IPS DF 6.9 (cell line): ENCODE results near the gene SPN.
"Not testable (repeated sequence)": the region's sequence is repeated elsewhere in the genome, so short reads cannot be mapped to it uniquely, and the experiment has no call there.

Source experiments
- DNase-seq: peaks from one replicate; pipeline ENCODE4 v3.0.0-alpha.2; 2013; ENCODE audit warnings: low read depth, low spot score
- H3K27ac ChIP-seq: one replicate; pipeline ENCODE4 v1.5.1; 2013; ENCODE audit warnings: low read length, control low read depth
- H3K27me3 ChIP-seq: 2 replicates; pipeline ENCODE4 v1.6.1; 2013; ENCODE audit warnings: mild to moderate bottlenecking, low read length; ENCODE audit not compliant: control insufficient read depth, insufficient read depth
- H3K36me3 ChIP-seq: 2 replicates; pipeline ENCODE4 v1.6.1; 2013; ENCODE audit warnings: low read length; ENCODE audit not compliant: control insufficient read depth, insufficient read depth
- H3K4me1 ChIP-seq: 2 replicates; pipeline ENCODE4 v1.6.1; 2013; ENCODE audit warnings: low read length; ENCODE audit not compliant: control insufficient read depth, insufficient read depth
- H3K4me3 ChIP-seq: 2 replicates; pipeline ENCODE4 v1.5.1; 2013; ENCODE audit warnings: mild to moderate bottlenecking, low read length
- H3K9me3 ChIP-seq: 2 replicates; pipeline ENCODE4 v1.6.1; 2013; ENCODE audit warnings: low read length, inconsistent platforms; ENCODE audit not compliant: control insufficient read depth, insufficient read depth
- WGBS: extraction: QIAGEN DNeasy Blood & Tissue Kit; methylation state at CpG from one replicate; pipeline ENCODE4 v1.1.7; 2013; ENCODE audit warnings: mixed read lengths, missing lambda C conversion rate; ENCODE audit not compliant: insufficient read length, insufficient coverage; 5-methylcytosine and 5-hydroxymethylcytosine counted together

SPN gene

GRCh38 chr16:29628707-29629106 lies 34.3 kb upstream of the SPN start:
- not testable (repeated sequence) for H3K4me3 ChIP-seq, DNase-seq, H3K27me3 ChIP-seq, H3K27ac ChIP-seq, H3K4me1 ChIP-seq, H3K36me3 ChIP-seq, H3K9me3 ChIP-seq
- WGBS = no CpG with 5 or more reads among the region's 10 CpGs

GRCh38 chr16:29629318-29629717 lies 33.7 kb upstream of the SPN start:
- no CpG with 5 or more reads among the region's 10 CpGs for WGBS
- not testable (repeated sequence) for DNase-seq, H3K4me3 ChIP-seq, H3K9me3 ChIP-seq, H3K27ac ChIP-seq, H3K36me3 ChIP-seq, H3K27me3 ChIP-seq, H3K4me1 ChIP-seq

- not testable (repeated sequence) for DNase-seq, H3K27me3 ChIP-seq, H3K9me3 ChIP-seq, H3K36me3 ChIP-seq, H3K27ac ChIP-seq, H3K4me3 ChIP-seq, H3K4me1 ChIP-seq
- WGBS = no CpG with 5 or more reads among the region's 20 CpGs
These were observed 31.4 kb upstream of the SPN start for GRCh38 chr16:29631658-29632057.

- H3K36me3 ChIP-seq, H3K9me3 ChIP-seq, H3K4me3 ChIP-seq, H3K27me3 ChIP-seq, H3K27ac ChIP-seq, H3K4me1 ChIP-seq, DNase-seq: not testable (repeated sequence)
- WGBS = no CpG with 5 or more reads among the region's 16 CpGs
These were observed 27.1 kb upstream of the SPN start for GRCh38 chr16:29635902-29636301.

- H3K9me3 ChIP-seq, H3K27me3 ChIP-seq, H3K4me1 ChIP-seq, H3K36me3 ChIP-seq, H3K27ac ChIP-seq, DNase-seq, H3K4me3 ChIP-seq: not testable (repeated sequence)
- no CpG with 5 or more reads among the region's 5 CpGs for WGBS
These were observed 26.7 kb upstream of the SPN start for GRCh38 chr16:29636368-29636767.

GRCh38 chr16:29638751-29639150 lies 24.3 kb upstream of the SPN start:
- H3K4me1 ChIP-seq, H3K36me3 ChIP-seq, H3K4me3 ChIP-seq, H3K9me3 ChIP-seq, DNase-seq, H3K27me3 ChIP-seq, H3K27ac ChIP-seq: not testable (repeated sequence)
- WGBS = no CpG with 5 or more reads among the region's 8 CpGs

GRCh38 chr16:29641561-29641960 lies 21.5 kb upstream of the SPN start:
- Histone ChIP-seq H3K4me3 (no peak overlapping the region), H3K27ac (no peak overlapping the region), H3K27me3 (no peaks in the 10 kb centered on the region), H3K36me3 (no peaks in the 10 kb centered on the region), H3K9me3 (no peaks in the 10 kb centered on the region), H3K4me1 (no peaks in the 10 kb centered on the region)
- WGBS = no CpG with 5 or more reads among the region's 3 CpGs
- no peak for DNase-seq

- no CpG with 5 or more reads among the region's 7 CpGs for WGBS
- Histone ChIP-seq H3K36me3 (no peaks in the 10 kb centered on the region), H3K27ac (no peak overlapping the region), H3K27me3 (no peaks in the 10 kb centered on the region), H3K9me3 (no peaks in the 10 kb centered on the region), H3K4me1 (no peaks in the 10 kb centered on the region), H3K4me3 (no peak overlapping the region)
- no peak for DNase-seq
These were observed 19.5 kb upstream of the SPN start for GRCh38 chr16:29643596-29643995.

- DNase-seq = no peak
- Histone ChIP-seq H3K36me3 (no peaks in the 10 kb centered on the region), H3K4me3 (no peak overlapping the region), H3K27ac (no peak overlapping the region), H3K9me3 (no peaks in the 10 kb centered on the region), H3K27me3 (no peaks in the 10 kb centered on the region), H3K4me1 (no peaks in the 10 kb centered on the region)
- no CpG with 5 or more reads among the region's 9 CpGs for WGBS
These were observed 18.6 kb upstream of the SPN start for GRCh38 chr16:29644338-29644857.

GRCh38 chr16:29644973-29645693 lies 17.9 kb upstream of the SPN start:
- no peak overlapping the region for H3K4me3 ChIP-seq
- DNase-seq = no peak
- H3K27ac ChIP-seq = no peak overlapping the region

GRCh38 chr16:29645694-29646187 lies 17.3 kb upstream of the SPN start:
- H3K36me3 ChIP-seq = no peaks in the 10 kb centered on the region
- H3K4me3 ChIP-seq = no peak overlapping the region
- 0 out of 2 replicates have a peak, but pooled peaks cover 1% of the 10 kb centered on the region for H3K4me1 ChIP-seq
- H3K9me3 ChIP-seq = no peaks in the 10 kb centered on the region
- no peak overlapping the region for H3K27ac ChIP-seq
- H3K27me3 ChIP-seq = no peaks in the 10 kb centered on the region
- DNase-seq = no peak
- no CpG with 5 or more reads among the region's 4 CpGs for WGBS

More at GRCh38 chr16:29644973-29645693, 17.9 kb upstream of the SPN start:
- 0 out of 2 replicates have a peak, but pooled peaks cover 1% of the 10 kb centered on the region for H3K4me1 ChIP-seq
- WGBS = no CpG with 5 or more reads among the region's 4 CpGs
- no peaks in the 10 kb centered on the region for H3K36me3 ChIP-seq
- no peaks in the 10 kb centered on the region for H3K9me3 ChIP-seq
- H3K27me3 ChIP-seq = no peaks in the 10 kb centered on the region
